ENCODE data around the gene CCSER1.

DNA sequence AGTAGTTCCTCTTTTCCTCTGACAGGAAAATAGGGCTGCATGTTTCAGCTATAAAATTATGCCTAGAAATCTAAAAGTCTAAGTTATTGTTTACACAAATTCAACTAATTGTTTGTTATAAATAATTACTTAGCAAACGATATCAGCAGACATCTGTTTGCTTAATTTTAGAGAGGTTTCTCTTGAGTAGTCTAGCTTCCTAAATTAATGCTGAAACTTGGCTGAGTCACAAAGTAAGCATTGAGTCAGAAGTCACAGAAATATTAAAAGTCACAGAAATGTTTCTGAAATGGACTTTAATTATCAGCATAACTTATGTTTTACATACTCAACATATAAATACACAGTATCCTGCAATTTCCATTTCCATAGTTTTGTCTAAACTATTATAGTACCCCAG is 1044.0 kb downstream of the CCSER1 start:
- no peak for TF ChIP-seq NANOG (IDR thresholded peaks at IDR 0.05; ENCODE audit: insufficient read depth, low read depth, low read length, poor library complexity, severe bottlenecking)
- no peak for TF ChIP-seq POLR2A (IDR thresholded peaks at IDR 0.05; ENCODE audit: control extremely low read depth in 1 of 2, low read depth in 2 of 2, low read length in 2 of 2)
- TF ChIP-seq JUN (IDR thresholded peaks at IDR 0.05; ENCODE audit: low read depth, low read length) = no peak
- TF ChIP-seq, protein P1, sequence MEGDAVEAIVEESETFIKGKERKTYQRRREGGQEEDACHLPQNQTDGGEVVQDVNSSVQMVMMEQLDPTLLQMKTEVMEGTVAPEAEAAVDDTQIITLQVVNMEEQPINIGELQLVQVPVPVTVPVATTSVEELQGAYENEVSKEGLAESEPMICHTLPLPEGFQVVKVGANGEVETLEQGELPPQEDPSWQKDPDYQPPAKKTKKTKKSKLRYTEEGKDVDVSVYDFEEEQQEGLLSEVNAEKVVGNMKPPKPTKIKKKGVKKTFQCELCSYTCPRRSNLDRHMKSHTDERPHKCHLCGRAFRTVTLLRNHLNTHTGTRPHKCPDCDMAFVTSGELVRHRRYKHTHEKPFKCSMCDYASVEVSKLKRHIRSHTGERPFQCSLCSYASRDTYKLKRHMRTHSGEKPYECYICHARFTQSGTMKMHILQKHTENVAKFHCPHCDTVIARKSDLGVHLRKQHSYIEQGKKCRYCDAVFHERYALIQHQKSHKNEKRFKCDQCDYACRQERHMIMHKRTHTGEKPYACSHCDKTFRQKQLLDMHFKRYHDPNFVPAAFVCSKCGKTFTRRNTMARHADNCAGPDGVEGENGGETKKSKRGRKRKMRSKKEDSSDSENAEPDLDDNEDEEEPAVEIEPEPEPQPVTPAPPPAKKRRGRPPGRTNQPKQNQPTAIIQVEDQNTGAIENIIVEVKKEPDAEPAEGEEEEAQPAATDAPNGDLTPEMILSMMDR (IDR thresholded peaks at IDR 0.05; ENCODE audit: control extremely low read depth in 1 of 3, insufficient read depth in 1 of 3, low read depth in 1 of 3, low read length in 3 of 3) = no peak
- no peak for TF ChIP-seq ATF3 (IDR thresholded peaks at IDR 0.05; ENCODE audit: insufficient read depth, low read depth, low read length)
- no peak for TF ChIP-seq SIN3A (conservative IDR thresholded peaks at IDR 0.05 in 1 of 2, IDR thresholded peaks at IDR 0.05 in 1 of 2; ENCODE audit: low read depth in 1 of 2, low read length in 2 of 2)
- no peak for TF ChIP-seq RFX5 (IDR thresholded peaks at IDR 0.05; ENCODE audit: borderline replicate concordance, low read depth, low read length)
- no peak for TF ChIP-seq EP300 (IDR thresholded peaks at IDR 0.05; ENCODE audit: borderline replicate concordance in 1 of 2, low read depth in 2 of 2, low read length in 2 of 2)
- TF ChIP-seq, protein P2, sequence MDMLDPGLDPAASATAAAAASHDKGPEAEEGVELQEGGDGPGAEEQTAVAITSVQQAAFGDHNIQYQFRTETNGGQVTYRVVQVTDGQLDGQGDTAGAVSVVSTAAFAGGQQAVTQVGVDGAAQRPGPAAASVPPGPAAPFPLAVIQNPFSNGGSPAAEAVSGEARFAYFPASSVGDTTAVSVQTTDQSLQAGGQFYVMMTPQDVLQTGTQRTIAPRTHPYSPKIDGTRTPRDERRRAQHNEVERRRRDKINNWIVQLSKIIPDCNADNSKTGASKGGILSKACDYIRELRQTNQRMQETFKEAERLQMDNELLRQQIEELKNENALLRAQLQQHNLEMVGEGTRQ (IDR thresholded peaks at IDR 0.05; ENCODE audit: low read length) = no peak
- TF ChIP-seq GABPA (IDR thresholded peaks at IDR 0.05; ENCODE audit: borderline replicate concordance, insufficient read depth, low read length) = no peak
- no peak for TF ChIP-seq EZH2 (IDR thresholded peaks at IDR 0.05; ENCODE audit: low read depth, low read length, severe bottlenecking)
- no peak for TF ChIP-seq JUND (IDR thresholded peaks at IDR 0.05; ENCODE audit: low read length)
- no peak for TF ChIP-seq POLR2AphosphoS5 (IDR thresholded peaks at IDR 0.05; ENCODE audit: low read depth, low read length)
